Activated CD4-positive, alpha-beta T cell treated with anti-CD3 and anti-CD28 coated beads, Interleukin-2, amount 10 ng/mL, durations not matched to agents 24 days and 14 days (primary cell): ENCODE data around the gene CTAGE9. TPM values are rescaled to one million over a fixed set of nuclear protein-coding genes. Genes with fewer than 3 reads are reported as not detected.
"Not testable (repeated sequence)": the region's sequence is repeated elsewhere in the genome, so short reads cannot be mapped to it uniquely, and the experiment has no call there.

Source experiments
- DNase-seq: peaks from one replicate; pipeline ENCODE4 v3.0.0; 2022
- H3K27ac Mint-ChIP-seq: one replicate; pipeline ENCODE4 v1.8.0; 2022; ENCODE audit warnings: mild to moderate bottlenecking, mixed read lengths
- H3K27me3 Mint-ChIP-seq: one replicate; pipeline ENCODE4 v1.8.0; 2022; ENCODE audit warnings: mixed read lengths
- H3K36me3 Mint-ChIP-seq: one replicate; pipeline ENCODE4 v1.8.0; 2022; ENCODE audit warnings: low read depth, mild to moderate bottlenecking, mixed read lengths
- H3K4me1 Mint-ChIP-seq: one replicate; pipeline ENCODE4 v1.8.0; 2021; ENCODE audit warnings: mixed read lengths
- H3K4me3 Mint-ChIP-seq: one replicate; pipeline ENCODE4 v1.8.0; 2022; ENCODE audit warnings: mild to moderate bottlenecking, moderate library complexity, mixed read lengths
- H3K9me3 Mint-ChIP-seq: one replicate; pipeline ENCODE4 v1.8.0; 2021; ENCODE audit warnings: mixed read lengths
- intact Hi-C: fragments of 100-400 bp; cut with micrococcal nuclease; formaldehyde crosslinking; loops from one replicate; pipeline ENCODE4 v1.15.1; 2023
- total RNA-seq: library from RNA; stranded (reverse); gene quantifications from 2 replicates; pipeline ENCODE4 v1.2.3, GENCODE V29; 2022

The CTAGE9 gene
- total RNA-seq, 1 donor from 2014 or later = not detected

GRCh38 chr6:131739136-131739535 is 28.3 kb upstream of the CTAGE9 start:
- H3K36me3 Mint-ChIP-seq = no peaks in the 10 kb centered on the region
- H3K27me3 Mint-ChIP-seq = peaks cover 10% of the 10 kb centered on the region
- no peaks in the 10 kb centered on the region for H3K4me1 Mint-ChIP-seq
- DNase-seq = no peak
- H3K4me3 Mint-ChIP-seq = no peak overlapping the region
- no peak overlapping the region for H3K27ac Mint-ChIP-seq
- intact Hi-C loops = no loop called here
- no peaks in the 10 kb centered on the region for H3K9me3 Mint-ChIP-seq

- Mint-ChIP-seq H3K36me3 (no peaks in the 10 kb centered on the region), H3K27ac (no peak overlapping the region), H3K4me3 (no peak overlapping the region), H3K9me3 (no peaks in the 10 kb centered on the region), H3K4me1 (no peaks in the 10 kb centered on the region), H3K27me3 (peaks cover 5% of the 10 kb centered on the region)
- no peak for DNase-seq
- intact Hi-C loops = no loop called here
Observed at GRCh38 chr6:131736811-131737210, 26.0 kb upstream of the CTAGE9 start.

- Mint-ChIP-seq H3K9me3 (no peaks in the 10 kb centered on the region), H3K27me3 (peaks cover 3% of the 10 kb centered on the region), H3K4me3 (no peak overlapping the region), H3K36me3 (no peaks in the 10 kb centered on the region), H3K4me1 (no peaks in the 10 kb centered on the region), H3K27ac (no peak overlapping the region)
- no peak for DNase-seq
- intact Hi-C loops = no loop called here
Observed at GRCh38 chr6:131736003-131736596, 25.3 kb upstream of the CTAGE9 start.

- Mint-ChIP-seq H3K27ac (no peak overlapping the region), H3K9me3 (no peaks in the 10 kb centered on the region), H3K4me3 (no peak overlapping the region), H3K4me1 (no peaks in the 10 kb centered on the region), H3K36me3 (no peaks in the 10 kb centered on the region), H3K27me3 (peaks cover 8% of the 10 kb centered on the region)
- no peak for DNase-seq
- intact Hi-C loops = no loop called here
Observed at GRCh38 chr6:131733376-131734016, 22.7 kb upstream of the CTAGE9 start.

GRCh38 chr6:131731224-131731623 is 20.4 kb upstream of the CTAGE9 start:
- H3K4me1 Mint-ChIP-seq = no peaks in the 10 kb centered on the region
- H3K27me3 Mint-ChIP-seq = peaks cover 5% of the 10 kb centered on the region
- intact Hi-C loops = no loop called here
- H3K4me3 Mint-ChIP-seq = no peak overlapping the region
- no peak for DNase-seq
- H3K9me3 Mint-ChIP-seq = no peaks in the 10 kb centered on the region
- H3K36me3 Mint-ChIP-seq = no peaks in the 10 kb centered on the region
- no peak overlapping the region for H3K27ac Mint-ChIP-seq

- intact Hi-C loops = no loop called here
- Mint-ChIP-seq H3K27ac (no peak overlapping the region), H3K4me3 (no peak overlapping the region), H3K9me3 (no peaks in the 10 kb centered on the region), H3K27me3 (peaks cover 5% of the 10 kb centered on the region), H3K36me3 (no peaks in the 10 kb centered on the region), H3K4me1 (no peaks in the 10 kb centered on the region)
- DNase-seq = no peak
Observed at GRCh38 chr6:131730264-131730663, 19.4 kb upstream of the CTAGE9 start.

GRCh38 chr6:131729550-131729949 is 18.7 kb upstream of the CTAGE9 start:
- DNase-seq = no peak
- Mint-ChIP-seq H3K9me3 (no peaks in the 10 kb centered on the region), H3K27ac (no peak overlapping the region), H3K36me3 (no peaks in the 10 kb centered on the region), H3K4me3 (no peak overlapping the region), H3K27me3 (peaks cover 5% of the 10 kb centered on the region), H3K4me1 (no peaks in the 10 kb centered on the region)
- intact Hi-C loops = no loop called here

GRCh38 chr6:131728296-131728939 is 17.6 kb upstream of the CTAGE9 start:
- H3K27me3 Mint-ChIP-seq = peaks cover 5% of the 10 kb centered on the region
- peaks cover 8% of the 10 kb centered on the region for H3K4me1 Mint-ChIP-seq
- no peak for DNase-seq
- H3K4me3 Mint-ChIP-seq = no peak overlapping the region
- no peaks in the 10 kb centered on the region for H3K36me3 Mint-ChIP-seq
- intact Hi-C loops = no loop called here
- H3K9me3 Mint-ChIP-seq = no peaks in the 10 kb centered on the region
- H3K27ac Mint-ChIP-seq = no peak overlapping the region

- Mint-ChIP-seq H3K9me3 (no peaks in the 10 kb centered on the region), H3K4me3 (no peak overlapping the region), H3K4me1 (peaks cover 8% of the 10 kb centered on the region), H3K27ac (no peak overlapping the region), H3K27me3 (peaks cover 5% of the 10 kb centered on the region), H3K36me3 (no peaks in the 10 kb centered on the region)
- DNase-seq = no peak
- intact Hi-C loops = no loop called here
Observed at GRCh38 chr6:131727868-131728267, 17.1 kb upstream of the CTAGE9 start.

GRCh38 chr6:131727467-131727866 is 16.6 kb upstream of the CTAGE9 start:
- Mint-ChIP-seq H3K27ac (no peak overlapping the region), H3K27me3 (peaks cover 5% of the 10 kb centered on the region), H3K4me3 (no peak overlapping the region), H3K36me3 (no peaks in the 10 kb centered on the region), H3K4me1 (peaks cover 8% of the 10 kb centered on the region), H3K9me3 (no peaks in the 10 kb centered on the region)
- intact Hi-C loops = no loop called here
- DNase-seq = no peak

GRCh38 chr6:131724114-131724513 is 13.3 kb upstream of the CTAGE9 start:
- H3K4me1 Mint-ChIP-seq = peaks cover 8% of the 10 kb centered on the region
- intact Hi-C loops = no loop called here

GRCh38 chr6:131721161-131721560 is 10.3 kb upstream of the CTAGE9 start:
- H3K4me3 Mint-ChIP-seq = no peak overlapping the region
- peaks cover 8% of the 10 kb centered on the region for H3K4me1 Mint-ChIP-seq
- peaks cover 2% of the 10 kb centered on the region for H3K27me3 Mint-ChIP-seq
- no peaks in the 10 kb centered on the region for H3K36me3 Mint-ChIP-seq
- no peak for DNase-seq
- H3K9me3 Mint-ChIP-seq = no peaks in the 10 kb centered on the region
- intact Hi-C loops = no loop called here
- H3K27ac Mint-ChIP-seq = no peak overlapping the region

More at GRCh38 chr6:131724114-131724513, 13.3 kb upstream of the CTAGE9 start:
- H3K9me3 Mint-ChIP-seq = no peaks in the 10 kb centered on the region
- H3K36me3 Mint-ChIP-seq = no peaks in the 10 kb centered on the region
- no peak for DNase-seq
- no peak overlapping the region for H3K4me3 Mint-ChIP-seq
- H3K27ac Mint-ChIP-seq = no peak overlapping the region
- H3K27me3 Mint-ChIP-seq = peaks cover 2% of the 10 kb centered on the region

- H3K4me1 Mint-ChIP-seq = no peaks in the 10 kb centered on the region
- H3K4me3 Mint-ChIP-seq = no peak overlapping the region
- H3K27me3 Mint-ChIP-seq = peaks cover 2% of the 10 kb centered on the region
- H3K9me3 Mint-ChIP-seq = no peaks in the 10 kb centered on the region
- intact Hi-C loops = no loop called here
- no peaks in the 10 kb centered on the region for H3K36me3 Mint-ChIP-seq
- no peak for DNase-seq
- H3K27ac Mint-ChIP-seq = no peak overlapping the region
Observed at GRCh38 chr6:131717836-131718542, 7.2 kb upstream of the CTAGE9 start.

GRCh38 chr6:131715567-131715966 is 4.8 kb upstream of the CTAGE9 start:
- DNase-seq, intact Hi-C loops, H3K36me3 Mint-ChIP-seq: not testable (repeated sequence)

More at GRCh38 chr6:131715567-131715966, 4.8 kb upstream of the CTAGE9 start:
- not testable (repeated sequence) for H3K27ac Mint-ChIP-seq, H3K4me3 Mint-ChIP-seq, H3K27me3 Mint-ChIP-seq, H3K4me1 Mint-ChIP-seq, H3K9me3 Mint-ChIP-seq
